ENCODE data around the gene RAB11FIP4. TPM values are rescaled to one million over a fixed set of nuclear protein-coding genes. Genes with fewer than 3 reads are reported as not detected.

The RAB11FIP4 gene
- total RNA-seq, 1 experiment from 2014 or later, result 15.1 TPM

DNA sequence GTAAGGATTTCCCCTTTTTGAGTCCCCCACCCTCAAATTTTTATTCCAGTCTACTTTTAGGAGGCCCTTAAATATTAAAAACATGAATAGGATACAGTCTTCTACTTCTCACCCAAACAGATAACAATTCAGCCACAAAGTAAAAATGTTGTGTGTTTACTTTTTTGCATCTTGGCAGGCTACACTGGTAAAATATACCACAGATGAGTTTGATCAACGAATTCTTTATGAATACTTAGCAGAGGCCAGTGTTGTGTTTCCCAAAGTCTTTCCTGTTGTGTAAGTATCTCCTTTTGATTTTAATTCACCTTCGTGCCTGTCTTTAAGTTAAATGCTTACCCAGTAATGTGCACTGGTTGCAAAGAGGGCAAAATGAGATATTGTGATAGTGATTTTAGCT is 34.4 kb upstream of the RAB11FIP4 start:
- H3K9ac ChIP-seq (ENCODE audit: low read length), result no peak overlapping the region
- H3K36me3 ChIP-seq (ENCODE audit: control insufficient read depth in 1 of 2, insufficient read depth in 2 of 2, low read length in 2 of 2), result peaks cover 22 to 23% of the 10 kb centered on the region in 2 experiments
- no peaks in the 10 kb centered on the region for H3K9me2 ChIP-seq (ENCODE audit: insufficient read depth)
- H3K4me1 ChIP-seq (ENCODE audit: control insufficient read depth in 1 of 2, insufficient read depth in 2 of 2, low read length in 2 of 2), result no peaks in the 10 kb centered on the region
- H3K9me3 ChIP-seq (ENCODE audit: control insufficient read depth in 1 of 2, insufficient read depth in 1 of 2, low read depth in 1 of 2, low read length in 2 of 2), result no peaks in the 10 kb centered on the region
- ATAC-seq (no peak), DNase-seq (ENCODE audit: low read depth, low spot score) (no peak)
- H3K4me2 ChIP-seq (ENCODE audit: low read length), result no peak overlapping the region
- H3K79me2 ChIP-seq (ENCODE audit: insufficient read depth, low read length), result no peaks in the 10 kb centered on the region
- ChIA-PET CTCF (no interaction called here), POLR2A (no interaction called here), RAD21 (ENCODE audit: low non-redundant PET in 1 of 2, low total read pairs in 2 of 2, uncharacterized antibody in 2 of 2, unreplicated experiment in 2 of 2) (no interaction called here)
- H3K27ac ChIP-seq (ENCODE audit: low read depth, low read length), result no peak overlapping the region
- intact Hi-C loops (cut with micrococcal nuclease), result no loop called here
- no peaks in the 10 kb centered on the region for H3K27me3 ChIP-seq (ENCODE audit: insufficient read depth, low read length)
- H2AFZ ChIP-seq (ENCODE audit: low read depth, low read length, poor library complexity, severe bottlenecking), result no peak overlapping the region
- no peaks in the 10 kb centered on the region for H4K20me1 ChIP-seq (ENCODE audit: insufficient read depth)
- no TSS peak for BruUV-seq (replicated peaks)
- TF ChIP-seq, protein P1, sequence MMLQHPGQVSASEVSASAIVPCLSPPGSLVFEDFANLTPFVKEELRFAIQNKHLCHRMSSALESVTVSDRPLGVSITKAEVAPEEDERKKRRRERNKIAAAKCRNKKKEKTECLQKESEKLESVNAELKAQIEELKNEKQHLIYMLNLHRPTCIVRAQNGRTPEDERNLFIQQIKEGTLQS (IDR thresholded peaks at IDR 0.05), result no peak
- TF ChIP-seq EZH2 (IDR thresholded peaks at IDR 0.05), result no peak
- no peak overlapping the region for H3K4me3 ChIP-seq (replicated peaks in 1 of 2; ENCODE audit: low read depth in 1 of 2, low read length in 2 of 2)

DNA sequence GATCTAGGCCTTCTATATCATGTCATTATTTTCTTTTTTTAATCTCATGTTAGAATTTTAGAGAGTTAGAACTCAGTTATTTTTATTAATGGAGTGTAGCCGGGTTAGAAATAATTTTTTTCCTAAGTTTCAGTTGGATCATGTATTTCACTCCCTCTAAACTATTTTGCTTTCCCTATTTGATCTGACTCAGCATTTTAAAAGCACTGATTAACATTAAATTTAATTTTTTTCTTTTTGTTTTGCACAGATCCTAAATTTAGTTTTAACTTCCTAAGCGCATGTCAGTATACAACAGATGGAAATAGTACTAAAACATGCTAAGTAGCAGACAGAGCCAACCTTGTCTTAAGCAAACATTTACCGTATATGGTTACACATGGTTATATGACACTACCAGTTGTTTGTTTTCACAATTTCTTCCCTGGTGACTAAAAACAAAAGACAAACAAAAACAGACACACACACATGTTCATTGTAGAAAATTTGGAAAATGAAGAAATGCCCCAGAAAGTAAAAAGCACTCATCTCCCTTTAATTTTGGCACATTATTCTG is 33.6 kb upstream of the RAB11FIP4 start:
- ChIA-PET RAD21 (ENCODE audit: low non-redundant PET in 1 of 2, low total read pairs in 2 of 2, uncharacterized antibody in 2 of 2, unreplicated experiment in 2 of 2) (no interaction called here), CTCF (no interaction called here), POLR2A (no interaction called here)
- H3K4me1 ChIP-seq (ENCODE audit: control insufficient read depth in 1 of 2, insufficient read depth in 2 of 2, low read length in 2 of 2), result no peaks in the 10 kb centered on the region
- no peaks in the 10 kb centered on the region for H3K9me3 ChIP-seq (ENCODE audit: control insufficient read depth in 1 of 2, insufficient read depth in 1 of 2, low read depth in 1 of 2, low read length in 2 of 2)
- TF ChIP-seq EGR1 (IDR thresholded peaks at IDR 0.05; ENCODE audit: low read depth) (no peak), ELF1 (IDR thresholded peaks at IDR 0.05; ENCODE audit: borderline replicate concordance, low read depth) (no peak), CBX3 (IDR thresholded peaks at IDR 0.05; ENCODE audit: low read depth) (no peak), CEBPB (IDR thresholded peaks at IDR 0.05; ENCODE audit: low read depth) (no peak), SIN3A (IDR thresholded peaks at IDR 0.05; ENCODE audit: low read depth) (no peak), ZFX (IDR thresholded peaks at IDR 0.05) (no peak), RAD21 (IDR thresholded peaks at IDR 0.05; ENCODE audit: low read depth) (no peak), SP1 (IDR thresholded peaks at IDR 0.05; ENCODE audit: low read depth) (no peak), YY1 (IDR thresholded peaks at IDR 0.05; ENCODE audit: extremely low read depth, insufficient replicate concordance, low read depth, low read length) (no peak), SRF (IDR thresholded peaks at IDR 0.05; ENCODE audit: low read depth) (no peak), TCF7L2 (IDR thresholded peaks at IDR 0.05; ENCODE audit: borderline replicate concordance, extremely low read depth, insufficient read depth, insufficient read length) (no peak), ZBTB33 (IDR thresholded peaks at IDR 0.05; ENCODE audit: extremely low read depth, insufficient replicate concordance, low read length) (no peak), POLR2AphosphoS5 (IDR thresholded peaks at IDR 0.05; ENCODE audit: low read depth, low read length) (no peak), EZH2phosphoT487 (IDR thresholded peaks at IDR 0.05; ENCODE audit: borderline replicate concordance) (no peak)
- H3K27me3 ChIP-seq (ENCODE audit: insufficient read depth, low read length), result no peaks in the 10 kb centered on the region
- no peaks in the 10 kb centered on the region for H3K9me2 ChIP-seq (ENCODE audit: insufficient read depth)
- no peaks in the 10 kb centered on the region for H3K79me2 ChIP-seq (ENCODE audit: insufficient read depth, low read length)
- no peaks in the 10 kb centered on the region for H4K20me1 ChIP-seq (ENCODE audit: insufficient read depth)
- H3K4me3 ChIP-seq (replicated peaks in 1 of 2; ENCODE audit: low read depth in 1 of 2, low read length in 2 of 2), result no peak overlapping the region
- H3K4me2 ChIP-seq (ENCODE audit: low read length), result no peak overlapping the region
- BruUV-seq (replicated peaks), result no TSS peak
- no peak overlapping the region for H3K9ac ChIP-seq (ENCODE audit: low read length)
- peaks cover 15 to 22% of the 10 kb centered on the region in 2 experiments for H3K36me3 ChIP-seq (ENCODE audit: control insufficient read depth in 1 of 2, insufficient read depth in 2 of 2, low read length in 2 of 2)
- ATAC-seq (no peak), DNase-seq (ENCODE audit: low read depth, low spot score) (no peak)
- intact Hi-C loops (cut with micrococcal nuclease), result no loop called here
- H3K27ac ChIP-seq (ENCODE audit: low read depth, low read length), result no peak overlapping the region
- no peak overlapping the region for H2AFZ ChIP-seq (ENCODE audit: low read depth, low read length, poor library complexity, severe bottlenecking)

All from HCT116 (cell line).